Effector CD4-positive, alpha-beta T cell (primary cell): ENCODE results near the gene AHNAK.
"Not testable (repeated sequence)": the region's sequence is repeated elsewhere in the genome, so short reads cannot be mapped to it uniquely, and the experiment has no call there.

Source experiments
- DNase-seq: peaks from one replicate; pipeline ENCODE4 v3.0.0-alpha.2; 2020

The AHNAK gene

GRCh38 chr11:62452839-62453468 lies 93.7 kb downstream of the AHNAK start:
- DNase-seq, result no peak

DNA sequence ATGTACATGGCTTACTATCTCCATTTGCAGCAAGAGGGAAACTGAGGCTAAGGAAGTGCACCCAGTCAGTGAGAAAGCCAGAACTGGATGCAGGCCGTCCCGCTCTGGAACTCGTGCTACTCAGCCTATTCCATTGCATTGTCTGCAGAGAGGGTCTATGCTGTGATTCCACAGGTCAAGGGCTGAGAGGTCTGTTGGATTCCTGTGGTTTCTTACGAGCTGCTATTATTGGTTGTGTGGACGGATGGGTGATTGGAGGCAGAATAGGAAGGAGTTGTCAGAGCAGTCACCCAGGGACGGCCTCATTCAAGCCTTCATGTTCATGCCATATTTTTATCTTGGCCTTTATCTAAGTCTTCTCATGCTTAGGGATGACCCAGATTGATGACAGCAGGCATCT lies 94.3 kb downstream of the AHNAK start:
- no peak for DNase-seq

- no peak for DNase-seq
Observed at GRCh38 chr11:62451241-62451621, 95.4 kb downstream of the AHNAK start.

DNA sequence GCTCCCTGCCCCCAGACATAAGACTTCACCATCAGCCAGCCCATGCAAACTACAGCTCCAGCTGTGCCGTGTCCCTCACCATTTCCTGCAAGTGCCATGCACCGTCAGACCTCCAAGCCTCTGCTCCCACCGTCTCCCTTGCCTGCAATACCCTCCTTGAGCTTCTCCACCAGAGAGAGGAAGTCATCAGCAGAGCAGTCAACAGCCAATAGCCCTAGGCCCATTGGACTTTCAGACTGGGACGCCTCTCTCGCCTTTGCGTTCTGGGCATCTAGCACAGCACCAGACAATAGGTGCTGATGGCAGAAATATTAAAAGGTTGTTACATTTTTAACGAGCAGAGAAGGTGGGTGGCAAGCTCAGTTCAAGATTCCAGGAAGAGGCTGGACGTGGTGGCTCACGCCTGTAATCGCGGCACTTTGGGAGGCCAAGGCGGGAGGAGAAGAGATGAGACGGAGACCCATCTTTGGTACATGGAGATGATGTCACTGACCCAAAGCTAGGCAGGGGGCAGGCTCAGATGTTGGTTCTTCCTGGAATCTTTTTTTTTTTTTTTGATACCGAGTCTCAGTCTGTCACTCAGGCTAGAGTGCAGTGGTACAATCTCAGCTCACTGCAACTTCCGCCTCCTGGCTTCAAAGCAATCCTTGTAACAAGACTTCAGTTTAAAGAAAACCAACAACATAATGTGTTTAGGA lies 95.9 kb downstream of the AHNAK start:
- DNase-seq, result no peak

DNA sequence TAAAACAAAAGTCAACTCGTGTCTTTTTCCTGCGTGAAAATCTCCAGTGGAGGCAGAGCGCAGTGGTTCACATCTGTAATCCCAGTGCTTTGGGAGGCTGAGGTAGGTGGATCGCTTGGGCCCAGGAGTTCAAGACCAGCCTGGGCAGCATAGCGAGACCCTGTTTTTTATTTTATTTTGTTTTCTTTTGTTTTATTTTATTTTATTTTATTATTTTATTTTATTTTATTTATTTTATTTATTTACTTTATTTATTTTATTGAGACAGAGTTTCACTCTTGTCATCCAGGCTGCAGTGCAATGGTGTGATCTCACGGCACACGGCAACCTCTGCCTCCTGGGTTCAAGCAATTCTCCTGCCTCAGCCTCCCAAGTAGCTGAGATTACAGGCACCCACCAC lies 96.7 kb downstream of the AHNAK start:
- not testable (repeated sequence) for DNase-seq

- DNase-seq, result no peak
Observed at GRCh38 chr11:62449451-62449851, 97.2 kb downstream of the AHNAK start.

- DNase-seq, result no peak
Observed at GRCh38 chr11:62446091-62446490, 100.5 kb downstream of the AHNAK start.

DNA sequence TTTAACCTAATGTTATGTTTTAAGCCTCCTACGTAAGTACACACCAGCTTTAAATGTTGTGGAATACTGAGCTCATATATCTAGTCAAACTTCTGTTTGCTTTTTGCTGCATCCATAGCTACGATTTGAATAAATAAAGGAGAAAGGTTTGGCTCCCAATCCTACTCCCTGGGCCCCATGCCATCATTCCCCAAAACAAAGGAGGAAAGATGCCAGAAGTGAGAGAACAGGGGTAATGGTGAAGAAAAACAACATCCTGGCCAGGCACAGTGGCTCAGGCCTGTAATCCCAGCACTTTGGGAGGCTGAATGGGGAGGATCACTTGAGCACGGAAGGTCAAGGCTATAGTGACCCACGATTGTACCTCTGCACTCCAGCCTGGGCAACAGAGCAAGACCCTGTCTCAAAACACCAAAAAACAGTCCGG lies 101.3 kb downstream of the AHNAK start:
- no peak for DNase-seq

DNA sequence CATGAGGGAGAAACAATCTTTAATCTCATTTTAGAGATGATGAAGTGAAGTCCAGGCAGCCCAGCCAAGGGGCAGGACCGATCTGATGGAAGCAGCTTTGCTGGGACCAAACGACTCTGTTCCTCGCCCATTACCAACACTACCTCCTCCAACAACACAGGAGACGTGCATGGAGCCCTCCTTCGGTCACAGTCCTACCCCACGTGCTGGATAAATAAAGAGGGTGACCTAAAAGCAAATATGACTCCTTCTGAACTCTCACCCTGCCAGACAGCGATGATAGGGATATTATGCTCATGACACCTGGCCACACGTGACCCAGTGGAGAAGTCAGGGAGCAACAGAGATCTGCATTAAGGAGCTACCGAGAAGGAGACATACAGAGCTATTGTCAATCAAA lies 101.8 kb downstream of the AHNAK start:
- no peak for DNase-seq

- DNase-seq, result no peak
Observed at GRCh38 chr11:62444236-62444833, 102.3 kb downstream of the AHNAK start.

DNA sequence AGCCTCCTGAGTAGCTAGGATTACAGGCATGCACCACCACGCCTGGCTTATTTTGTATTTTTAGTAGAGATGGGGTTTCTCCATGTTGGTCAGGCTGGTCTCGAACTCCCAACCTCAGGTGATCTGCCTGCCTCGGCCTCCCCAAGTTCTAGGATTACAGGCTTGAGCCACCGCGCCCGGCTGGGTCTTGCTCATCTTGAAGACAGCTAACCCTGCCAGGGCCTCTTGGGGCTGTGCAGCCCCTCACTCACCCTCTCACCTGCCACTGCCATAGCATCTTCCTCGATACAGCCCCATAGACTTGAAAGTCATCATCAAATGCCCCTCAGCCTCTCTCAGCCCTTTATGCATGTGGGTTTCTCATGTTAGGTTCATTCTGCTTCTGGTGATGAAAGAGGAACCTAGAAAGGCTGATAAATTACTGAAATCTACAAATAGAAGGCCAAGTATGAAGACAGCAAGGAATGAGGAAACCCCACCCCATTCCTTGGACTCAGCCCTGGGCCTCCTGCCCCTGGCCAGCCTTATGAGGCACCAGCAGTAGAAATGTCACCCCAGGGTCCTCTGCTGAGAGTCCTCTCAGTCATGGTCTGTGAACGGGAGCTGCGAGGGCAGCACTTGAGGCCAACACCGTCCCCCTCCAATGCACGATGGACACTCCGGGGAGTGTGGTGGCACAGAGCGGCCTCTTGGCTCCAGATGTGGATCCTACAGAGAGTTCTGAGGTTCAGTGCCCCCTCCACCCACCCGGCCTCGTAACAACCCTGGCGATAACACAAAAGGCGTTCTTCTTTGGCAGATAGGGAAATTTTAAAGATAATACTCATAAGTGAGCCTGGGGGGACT lies 103.0 kb downstream of the AHNAK start:
- no peak for DNase-seq

DNA sequence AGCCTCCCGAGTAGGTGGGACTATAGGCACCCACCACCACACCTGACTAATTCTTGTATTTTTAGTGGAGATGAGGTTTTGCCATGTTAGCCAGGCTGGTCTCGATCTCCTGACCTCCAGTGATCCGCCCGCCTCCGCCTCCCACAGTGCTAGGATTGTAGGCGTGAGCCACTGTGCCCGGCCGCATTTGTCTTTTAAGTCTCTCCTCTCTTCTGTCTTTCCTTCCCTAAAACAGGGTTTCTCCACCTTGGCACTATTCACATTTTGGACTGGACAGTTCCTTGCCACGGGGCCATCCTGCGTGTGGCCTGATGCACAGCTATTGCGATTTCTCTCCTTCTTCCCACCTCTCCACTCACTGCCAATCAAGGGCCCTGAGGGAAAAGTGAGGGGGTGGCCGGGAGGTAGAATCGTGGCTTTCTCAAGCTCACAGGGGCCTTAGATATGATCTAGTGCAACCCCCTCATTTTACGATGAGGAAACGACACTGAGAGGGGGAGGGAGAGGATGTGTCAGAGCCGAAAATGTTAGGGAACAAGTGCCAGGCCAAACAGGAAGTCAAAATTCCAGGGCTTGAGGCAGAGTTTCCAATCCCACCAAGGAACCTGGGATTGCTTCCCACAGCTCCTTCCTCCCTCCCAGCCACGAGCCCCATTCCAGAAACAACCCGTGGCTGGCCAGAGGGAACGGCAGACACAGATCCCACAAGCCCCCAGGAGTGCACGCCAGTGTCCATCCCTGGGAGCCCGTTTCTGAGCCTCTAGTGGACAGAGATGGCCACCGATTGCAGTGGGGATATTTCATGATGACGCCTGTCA lies 106.6 kb downstream of the AHNAK start:
- DNase-seq, result no peak

DNA sequence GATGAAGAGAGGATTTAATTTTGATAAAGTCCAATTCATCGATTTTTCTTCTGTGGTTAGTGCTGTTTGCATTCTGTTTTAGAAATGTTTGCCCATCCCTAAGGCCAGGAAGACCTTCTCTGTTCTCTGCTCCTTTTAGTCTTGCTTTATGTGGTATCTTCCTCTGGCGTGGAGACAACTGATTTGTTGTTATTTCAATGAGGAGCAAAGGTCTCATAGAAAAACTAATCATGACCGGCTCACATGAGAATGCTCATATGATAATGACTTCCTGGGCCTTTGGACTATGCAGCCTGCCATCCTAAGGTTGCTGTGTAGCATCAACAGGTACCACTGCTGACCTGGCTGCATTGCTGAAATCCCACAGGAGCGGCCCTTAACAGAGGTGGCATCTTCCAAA lies 108.0 kb downstream of the AHNAK start:
- DNase-seq, result no peak

GRCh38 chr11:62437616-62438015 lies 109.0 kb downstream of the AHNAK start:
- no peak for DNase-seq

DNA sequence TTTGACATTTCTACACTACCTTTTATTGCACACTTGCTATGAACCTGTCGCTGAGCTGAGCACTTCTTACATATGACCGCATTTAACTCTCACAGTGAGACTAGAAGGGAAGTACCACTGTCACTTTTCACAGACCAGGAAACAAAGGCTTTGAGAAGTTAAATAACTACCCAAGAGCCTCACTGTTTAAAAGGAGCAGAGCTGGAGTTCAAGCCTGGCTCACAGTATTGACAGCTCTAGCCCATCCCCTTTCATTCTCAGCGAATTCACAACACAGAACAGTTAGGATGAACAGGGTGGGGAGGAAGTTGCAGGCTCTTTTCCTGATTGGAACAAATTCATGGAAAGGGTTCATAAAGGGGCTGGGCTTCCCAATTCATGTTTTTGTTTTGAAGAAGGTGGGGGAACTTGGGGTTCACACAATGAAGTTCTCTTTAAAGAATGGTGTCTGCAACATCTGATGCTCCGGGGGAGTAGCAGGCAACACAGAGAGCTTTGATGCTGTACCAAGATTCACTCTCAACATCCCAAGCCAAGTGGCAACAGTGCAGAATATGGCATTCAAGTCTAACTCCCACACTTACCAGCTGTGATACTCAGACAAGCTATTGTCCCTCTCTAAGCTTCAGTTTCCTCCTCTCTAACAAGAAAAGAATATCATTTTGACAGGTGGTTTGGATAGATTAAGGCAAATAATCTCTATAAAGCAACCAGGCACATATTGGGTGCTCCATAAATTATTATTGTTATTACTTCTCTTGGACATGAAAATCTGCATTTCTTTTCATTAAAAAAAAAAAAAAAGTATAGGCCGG lies 110.6 kb downstream of the AHNAK start:
- DNase-seq, result no peak

GRCh38 chr11:62433904-62434276 lies 112.7 kb downstream of the AHNAK start:
- no peak for DNase-seq

DNA sequence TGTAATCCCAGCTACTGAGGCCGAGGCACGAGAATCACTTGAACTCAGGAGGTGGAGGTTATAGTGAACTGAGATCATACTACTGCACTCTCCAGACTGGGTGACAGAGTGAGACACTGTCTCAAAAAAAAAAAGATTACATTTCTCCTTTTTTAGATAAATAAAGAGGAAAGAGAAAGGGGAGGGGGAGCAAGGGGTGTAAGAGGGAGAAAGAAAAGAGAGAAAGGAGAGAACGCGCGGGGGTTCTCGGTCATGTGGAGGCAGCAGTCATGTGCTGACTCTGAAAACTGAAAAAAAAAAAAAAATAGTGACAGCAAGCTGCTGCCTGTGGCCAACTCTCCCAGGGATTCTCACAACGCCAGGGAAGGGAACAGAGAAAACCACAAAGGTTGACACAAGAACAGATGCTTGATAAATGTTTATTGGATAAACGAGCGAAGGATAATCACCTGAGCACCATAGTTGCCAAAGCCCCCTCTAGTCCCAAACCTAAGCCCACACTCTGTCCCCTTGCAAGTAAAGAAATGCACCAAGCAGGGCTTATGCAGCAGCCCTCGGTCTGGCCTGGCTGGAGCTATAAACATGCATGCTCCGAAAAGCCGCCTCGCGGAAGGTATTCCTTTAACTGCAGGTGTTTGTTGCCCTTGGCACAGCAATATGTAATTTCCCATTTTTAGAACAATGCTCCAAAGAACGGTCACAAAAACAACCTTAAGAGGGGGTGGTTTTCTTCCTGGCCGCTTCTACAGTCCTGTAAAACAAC lies 113.3 kb downstream of the AHNAK start:
- no peak for DNase-seq

DNA sequence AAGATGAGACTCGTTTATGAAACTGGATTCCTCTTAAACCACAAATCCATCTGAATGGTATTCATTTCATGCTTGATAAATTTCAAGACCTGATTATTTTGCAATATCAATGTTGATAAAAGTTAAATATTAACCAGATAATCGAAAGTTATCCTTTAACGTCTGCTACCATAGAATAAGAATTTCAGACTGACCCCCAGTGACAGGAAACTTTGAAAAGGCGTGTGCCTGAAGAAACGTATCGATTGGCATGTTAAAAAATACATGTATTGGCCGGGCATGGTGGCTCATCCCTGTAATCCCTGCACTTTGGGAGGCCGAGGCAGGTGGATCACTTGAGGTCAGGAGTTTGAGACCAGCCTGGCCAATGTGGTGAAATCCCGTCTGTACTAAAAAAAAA lies 113.9 kb downstream of the AHNAK start:
- DNase-seq, result no peak

DNA sequence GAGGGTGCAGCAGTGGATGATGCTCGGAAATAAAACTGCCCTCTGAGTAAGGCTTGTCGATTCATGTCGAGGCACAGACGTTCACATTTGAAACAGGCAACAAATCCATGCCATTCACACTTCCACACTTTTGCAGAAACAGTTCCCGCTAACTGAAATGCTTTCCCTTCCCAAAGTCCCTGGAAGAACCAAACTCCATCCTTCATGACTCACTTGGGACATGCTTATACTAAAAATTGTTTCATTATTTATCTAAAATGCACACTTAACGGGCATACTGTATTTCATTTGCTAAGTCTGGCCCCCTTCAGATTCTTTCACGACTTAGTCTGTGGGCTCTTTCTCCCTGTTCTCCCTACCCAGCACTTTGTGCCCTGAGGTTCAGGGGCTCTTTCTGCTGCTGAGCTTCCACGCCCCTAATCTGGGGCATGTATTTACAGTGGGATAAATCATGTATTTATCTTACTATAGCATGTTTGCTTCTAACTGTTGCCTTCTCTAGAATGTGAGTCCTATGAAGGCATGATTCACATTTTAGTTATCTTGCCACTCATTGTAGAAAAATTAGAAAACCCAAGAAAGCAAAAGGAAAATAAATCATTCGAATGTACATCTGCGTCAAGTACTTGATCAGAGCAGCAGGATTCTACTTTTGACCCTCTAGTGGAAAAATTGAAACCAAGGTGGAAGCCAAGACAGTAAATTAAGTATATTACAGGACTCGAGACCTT lies 115.3 kb downstream of the AHNAK start:
- DNase-seq, result no peak

- DNase-seq, result no peak
Observed at GRCh38 chr11:62430425-62430824, 116.2 kb downstream of the AHNAK start.
